T-helper 2 cell (primary cell): Measurements from ENCODE around the gene ARMC9.
"Not testable (repeated sequence)": the region's sequence is repeated elsewhere in the genome, so short reads cannot be mapped to it uniquely, and the experiment has no call there.

Experiments used
- DNase-seq, 5 experiments: peaks; one replicate each; pipeline versions ENCODE4 v3.0.0 to v3.0.0-alpha.2; 2012 to 2022

Gene ARMC9

GRCh38 chr2:231403421-231404182, 205.2 kb downstream of the ARMC9 start:
- DNase-seq, result not testable (repeated sequence)

GRCh38 chr2:231404183-231404578, 205.8 kb downstream of the ARMC9 start:
- DNase-seq, result not testable (repeated sequence)

GRCh38 chr2:231405601-231406367, 207.4 kb downstream of the ARMC9 start:
- DNase-seq, result peak in 1 of 5 experiments; percentile 31

GRCh38 chr2:231407686-231408085, 209.3 kb downstream of the ARMC9 start:
- not testable (repeated sequence) for DNase-seq

GRCh38 chr2:231408304-231408703, 209.9 kb downstream of the ARMC9 start:
- not testable (repeated sequence) for DNase-seq

GRCh38 chr2:231409776-231410175, 211.3 kb downstream of the ARMC9 start:
- DNase-seq, result no peak

- DNase-seq, result no peak
Observed at GRCh38 chr2:231410293-231411004, 212.0 kb downstream of the ARMC9 start.

- no peak for DNase-seq
Observed at GRCh38 chr2:231411237-231411636, 212.8 kb downstream of the ARMC9 start.

GRCh38 chr2:231411831-231412617, 213.6 kb downstream of the ARMC9 start:
- DNase-seq, result peak; percentile 26 to 62 (median 44)

- DNase-seq, result no peak
Observed at GRCh38 chr2:231412618-231412963, 214.2 kb downstream of the ARMC9 start.

- no peak for DNase-seq
Observed at GRCh38 chr2:231413456-231413855, 215.0 kb downstream of the ARMC9 start.

GRCh38 chr2:231413921-231414476, 215.6 kb downstream of the ARMC9 start:
- no peak for DNase-seq

- DNase-seq, result no peak
Observed at GRCh38 chr2:231415029-231415428, 216.6 kb downstream of the ARMC9 start.

- DNase-seq, result no peak
Observed at GRCh38 chr2:231418820-231419640, 220.6 kb downstream of the ARMC9 start.

- no peak for DNase-seq
Observed at GRCh38 chr2:231421051-231421580, 222.7 kb downstream of the ARMC9 start.

GRCh38 chr2:231422056-231422455, 223.6 kb downstream of the ARMC9 start:
- DNase-seq, result no peak

- no peak for DNase-seq
Observed at GRCh38 chr2:231423176-231423575, 224.7 kb downstream of the ARMC9 start.
